HUES6 (cell line): ENCODE data around the gene CDH5.

ENCODE experiments used
- H3K27ac ChIP-seq: 2 replicates; pipeline ENCODE4 v1.7.0; 2013; ENCODE audit warnings: low read depth, mild to moderate bottlenecking, low read length, inconsistent platforms
- H3K27me3 ChIP-seq: 2 replicates; pipeline ENCODE4 v1.6.1; 2013; ENCODE audit warnings: low read length; ENCODE audit not compliant: control insufficient read depth, insufficient read depth
- H3K36me3 ChIP-seq: 2 replicates; pipeline ENCODE4 v1.6.1; 2013; ENCODE audit warnings: low read length; ENCODE audit not compliant: control insufficient read depth, insufficient read depth
- H3K4me1 ChIP-seq: 2 replicates; pipeline ENCODE4 v1.6.1; 2013; ENCODE audit warnings: low read length; ENCODE audit not compliant: control insufficient read depth, insufficient read depth
- H3K4me3 ChIP-seq: 2 replicates; pipeline ENCODE4 v1.5.1; 2013; ENCODE audit warnings: low read depth, low read length
- H3K9ac ChIP-seq: one replicate; pipeline ENCODE4 v1.6.1; 2013; ENCODE audit warnings: mild to moderate bottlenecking, low read length
- H3K9me3 ChIP-seq: 2 replicates; pipeline ENCODE4 v1.6.1; 2013; ENCODE audit warnings: low read depth, low read length; ENCODE audit not compliant: control insufficient read depth, insufficient read depth

Gene CDH5

DNA sequence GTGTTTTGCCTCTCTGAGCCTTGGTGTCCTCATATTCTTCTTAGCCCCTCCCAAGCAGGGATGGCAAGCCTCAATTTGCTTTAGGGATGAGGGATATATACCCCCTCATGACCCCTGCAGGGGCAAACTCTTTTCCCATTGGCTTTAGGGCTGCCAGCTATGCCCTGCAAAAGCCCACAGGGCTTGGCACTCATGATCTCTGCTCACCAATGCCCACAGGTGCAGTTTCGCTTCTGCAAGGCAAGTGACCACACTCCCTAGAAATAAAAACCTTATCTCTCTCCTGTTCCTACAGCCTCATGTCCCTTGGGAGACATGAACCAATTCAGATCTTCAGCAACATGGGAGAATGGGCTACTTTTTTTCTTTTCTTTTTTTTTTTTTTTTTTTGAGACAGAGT, 69.4 kb downstream of the CDH5 start:
- no peak overlapping the region for H3K4me3 ChIP-seq
- H3K27ac ChIP-seq, result no peak overlapping the region
- no peaks in the 10 kb centered on the region for H3K36me3 ChIP-seq
- no peak overlapping the region for H3K9ac ChIP-seq
- peaks cover 13% of the 10 kb centered on the region for H3K27me3 ChIP-seq
- no peaks in the 10 kb centered on the region for H3K9me3 ChIP-seq
- H3K4me1 ChIP-seq, result peaks cover 19% of the 10 kb centered on the region

GRCh38 chr16:66437391-66437945, 71.0 kb downstream of the CDH5 start:
- no peak overlapping the region for H3K27ac ChIP-seq
- H3K4me3 ChIP-seq, result no peak overlapping the region
- peaks cover 19% of the 10 kb centered on the region for H3K4me1 ChIP-seq
- peaks cover 2% of the 10 kb centered on the region for H3K27me3 ChIP-seq
- no peaks in the 10 kb centered on the region for H3K36me3 ChIP-seq
- H3K9ac ChIP-seq, result no peak overlapping the region
- no peaks in the 10 kb centered on the region for H3K9me3 ChIP-seq

DNA sequence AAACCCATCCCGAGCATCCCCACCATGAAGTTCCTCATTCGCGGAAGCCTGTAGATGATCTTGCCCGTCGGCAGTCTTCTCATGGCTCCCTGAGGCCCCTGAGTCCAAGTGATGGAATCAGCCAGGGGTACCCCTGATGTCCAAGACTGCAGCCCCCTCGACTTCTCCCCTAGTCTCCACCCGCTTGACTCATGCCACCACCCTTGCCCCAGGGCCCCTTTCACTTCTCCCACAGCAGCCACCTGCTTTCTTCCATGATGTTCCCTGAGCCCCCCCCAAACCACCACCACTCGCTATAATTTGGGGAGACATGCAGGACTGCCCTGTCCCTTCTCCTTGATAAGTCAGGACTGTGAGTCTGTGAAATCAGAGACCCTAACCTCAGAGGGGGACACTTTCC, 72.0 kb downstream of the CDH5 start:
- Histone ChIP-seq H3K9ac (no peak overlapping the region), H3K36me3 (no peaks in the 10 kb centered on the region), H3K27ac (no peak overlapping the region), H3K4me3 (no peak overlapping the region), H3K27me3 (no peaks in the 10 kb centered on the region; the same call in 1 of the 2 replicates), H3K9me3 (no peaks in the 10 kb centered on the region), H3K4me1 (peaks cover 16% of the 10 kb centered on the region)

GRCh38 chr16:66439051-66439730, 72.7 kb downstream of the CDH5 start:
- no peaks in the 10 kb centered on the region for H3K9me3 ChIP-seq
- H3K4me3 ChIP-seq, result no peak overlapping the region
- peaks cover 12% of the 10 kb centered on the region for H3K4me1 ChIP-seq
- no peaks in the 10 kb centered on the region for H3K36me3 ChIP-seq
- H3K9ac ChIP-seq, result no peak overlapping the region
- H3K27me3 ChIP-seq, result no peaks in the 10 kb centered on the region
- H3K27ac ChIP-seq, result no peak overlapping the region

DNA sequence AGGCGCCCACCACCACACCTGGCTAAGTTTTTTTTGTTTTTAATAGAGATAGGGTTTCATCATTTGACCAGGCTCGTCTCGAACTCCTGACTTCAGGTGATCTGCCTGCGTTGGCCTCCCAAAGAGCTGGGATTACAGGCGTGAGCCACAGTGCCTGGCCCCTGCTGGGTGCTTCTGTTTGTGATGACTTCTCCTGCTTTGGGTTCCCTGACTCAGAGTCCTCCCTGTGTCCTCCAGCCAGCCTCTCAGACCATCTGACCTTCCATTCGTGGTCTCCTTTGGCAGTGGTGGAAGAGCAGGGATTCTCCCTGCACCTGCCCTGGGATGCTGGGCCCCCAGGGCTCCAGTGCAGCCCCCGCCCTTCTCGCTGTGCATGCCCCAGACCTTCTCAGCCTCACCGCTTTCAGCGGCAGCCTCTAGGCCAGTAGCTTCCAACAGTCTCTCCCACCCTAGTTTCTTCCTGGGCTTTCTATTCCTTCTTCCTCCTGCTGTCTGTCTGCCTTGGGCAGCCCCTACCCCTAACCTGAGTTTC, 73.8 kb downstream of the CDH5 start:
- H3K36me3 ChIP-seq, result no peaks in the 10 kb centered on the region
- H3K9me3 ChIP-seq, result no peaks in the 10 kb centered on the region
- no peak overlapping the region for H3K4me3 ChIP-seq
- no peak overlapping the region for H3K9ac ChIP-seq
- peaks cover under 1% of the 10 kb centered on the region; the same call in 1 of the 2 replicates for H3K4me1 ChIP-seq
- H3K27ac ChIP-seq, result no peak overlapping the region
- no peaks in the 10 kb centered on the region for H3K27me3 ChIP-seq

- H3K27me3 ChIP-seq, result no peaks in the 10 kb centered on the region
- no peak overlapping the region for H3K9ac ChIP-seq
- no peak overlapping the region for H3K4me3 ChIP-seq
- H3K9me3 ChIP-seq, result no peaks in the 10 kb centered on the region
- H3K4me1 ChIP-seq, result no peaks in the 10 kb centered on the region; the same call in 1 of the 2 replicates
- H3K27ac ChIP-seq, result no peak overlapping the region
- H3K36me3 ChIP-seq, result no peaks in the 10 kb centered on the region
Observed at GRCh38 chr16:66440970-66441369, 74.5 kb downstream of the CDH5 start.

DNA sequence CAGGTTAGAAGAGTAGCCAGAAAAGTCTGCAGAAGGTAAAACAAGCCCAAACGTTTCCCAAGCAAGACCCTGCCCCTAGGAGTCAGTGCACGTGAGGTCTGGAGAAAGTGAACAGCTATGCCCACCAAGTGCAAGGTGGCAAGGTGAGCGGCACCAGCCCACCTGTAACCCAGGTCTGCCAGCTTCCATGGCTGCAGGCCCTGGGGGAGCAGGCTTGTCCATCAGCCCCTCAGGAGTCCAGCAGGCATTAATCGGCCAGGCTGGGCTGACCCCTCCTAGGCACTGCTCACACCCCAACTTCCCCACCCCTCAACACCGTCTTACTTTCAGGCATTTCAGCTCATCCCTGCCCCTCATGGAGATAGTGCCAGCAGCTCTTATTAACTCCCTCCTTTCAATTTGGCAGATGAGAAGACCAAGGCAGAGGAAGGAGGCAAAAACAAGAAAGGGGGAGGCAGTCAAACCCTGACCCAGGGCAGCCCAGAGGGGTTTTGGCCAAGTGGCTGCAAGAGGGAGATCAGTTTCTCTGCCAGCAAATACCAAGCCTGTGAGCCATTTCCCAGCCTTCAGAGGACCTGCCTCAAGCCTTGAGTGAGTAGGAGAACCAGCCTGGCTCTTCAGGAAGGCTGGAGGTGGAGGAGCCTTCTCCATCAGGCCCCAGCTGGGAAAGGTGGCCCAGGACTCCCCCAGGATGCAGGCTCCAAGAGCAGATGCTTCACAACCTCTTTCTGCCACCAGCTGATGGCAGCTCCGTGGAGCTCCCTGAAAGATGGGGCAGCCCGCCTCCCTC, 75.3 kb downstream of the CDH5 start:
- no peak overlapping the region for H3K4me3 ChIP-seq
- H3K36me3 ChIP-seq, result no peaks in the 10 kb centered on the region
- H3K9me3 ChIP-seq, result no peaks in the 10 kb centered on the region
- no peak overlapping the region for H3K27ac ChIP-seq
- no peak overlapping the region for H3K9ac ChIP-seq
- no peaks in the 10 kb centered on the region; the same call in 1 of the 2 replicates for H3K4me1 ChIP-seq
- 0 out of 2 replicates have a peak, but pooled peaks cover 4% of the 10 kb centered on the region for H3K27me3 ChIP-seq

DNA sequence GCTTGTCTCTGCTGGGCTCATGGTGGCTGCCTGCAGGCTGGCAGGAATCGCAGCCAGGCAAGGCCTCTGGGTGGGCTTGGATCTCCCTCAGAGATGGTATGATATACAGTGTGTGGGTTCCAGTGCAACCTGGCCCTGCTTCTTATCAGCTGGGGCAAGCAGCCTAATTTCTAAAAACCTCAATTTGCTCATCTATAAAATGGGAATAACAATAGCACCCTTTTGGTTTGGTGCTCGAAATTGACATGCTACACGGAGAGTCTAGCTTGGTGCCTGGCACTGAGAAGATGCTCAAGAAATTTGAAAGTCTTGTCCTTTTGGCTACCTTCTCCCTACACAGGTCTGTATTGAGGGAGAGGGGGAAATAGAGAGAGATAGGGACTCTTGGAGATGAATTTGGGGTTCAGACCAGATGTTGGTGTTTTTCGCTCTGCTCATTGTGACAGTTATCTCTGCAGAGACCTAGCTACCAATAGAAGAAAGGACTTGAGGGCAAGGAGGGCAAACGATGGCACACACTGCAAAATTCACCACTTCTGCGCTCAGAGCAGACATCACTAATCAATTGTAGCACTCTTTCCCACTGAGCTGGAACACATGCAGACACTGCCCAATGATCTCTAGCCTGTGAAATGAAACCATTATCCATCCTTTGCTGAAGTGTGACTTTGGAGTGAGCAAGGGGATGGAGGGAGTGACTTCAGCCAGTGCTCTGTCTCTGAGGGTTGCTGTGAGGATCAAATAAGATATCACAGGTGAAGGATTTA, 76.2 kb downstream of the CDH5 start:
- no peak overlapping the region for H3K9ac ChIP-seq
- no peaks in the 10 kb centered on the region for H3K9me3 ChIP-seq
- no peaks in the 10 kb centered on the region for H3K36me3 ChIP-seq
- no peak overlapping the region for H3K27ac ChIP-seq
- no peaks in the 10 kb centered on the region; the same call in 1 of the 2 replicates for H3K4me1 ChIP-seq
- H3K4me3 ChIP-seq, result no peak overlapping the region
- 0 out of 2 replicates have a peak, but pooled peaks cover 4% of the 10 kb centered on the region for H3K27me3 ChIP-seq

GRCh38 chr16:66443269-66443652, 76.8 kb downstream of the CDH5 start:
- Histone ChIP-seq H3K4me3 (no peak overlapping the region), H3K9ac (no peak overlapping the region), H3K36me3 (no peaks in the 10 kb centered on the region), H3K9me3 (no peaks in the 10 kb centered on the region), H3K27me3 (0 out of 2 replicates have a peak, but pooled peaks cover 4% of the 10 kb centered on the region), H3K4me1 (no peaks in the 10 kb centered on the region), H3K27ac (no peak overlapping the region)

DNA sequence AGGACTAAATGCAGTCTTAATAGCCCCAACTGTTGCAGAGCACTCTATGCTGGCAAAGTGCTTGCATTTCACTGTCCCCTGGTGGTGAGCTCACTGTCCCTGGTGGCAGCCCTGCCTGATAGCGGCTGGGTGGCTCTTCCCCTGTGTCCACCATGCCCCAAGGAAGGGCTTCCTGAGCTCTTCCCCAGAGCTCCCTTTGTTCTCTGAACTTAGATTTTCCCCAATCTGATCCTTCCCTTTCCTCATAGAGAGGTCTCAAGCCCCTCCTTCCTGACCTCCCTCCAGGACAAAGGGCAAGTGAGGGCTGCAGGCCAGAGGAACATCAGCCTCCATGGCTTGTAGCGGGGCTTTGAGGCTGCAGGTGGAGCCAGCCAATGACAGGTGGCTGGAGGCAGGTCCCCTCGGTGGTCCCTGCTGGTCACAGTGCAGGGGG, 77.6 kb downstream of the CDH5 start:
- no peak overlapping the region for H3K9ac ChIP-seq
- H3K27ac ChIP-seq, result no peak overlapping the region
- H3K4me1 ChIP-seq, result no peaks in the 10 kb centered on the region
- H3K27me3 ChIP-seq, result 0 out of 2 replicates have a peak, but pooled peaks cover 4% of the 10 kb centered on the region
- no peak overlapping the region for H3K4me3 ChIP-seq
- no peaks in the 10 kb centered on the region for H3K9me3 ChIP-seq
- no peaks in the 10 kb centered on the region for H3K36me3 ChIP-seq
